DND-41 (cell line): ENCODE data around the gene FUBP3.

Source experiments
- ATAC-seq: fragments of 200-7000 bp; cut with Tn5 transposase; 3 replicates; pipeline ENCODE4 v1.9.1; 2021; ENCODE audit warnings: low read depth; ENCODE audit not compliant: insufficient read depth
- DNase-seq: peaks from one replicate; pipeline ENCODE4 v3.0.0-alpha.2; 2020
- H2AFZ ChIP-seq: 2 replicates; pipeline ENCODE4 v1.6.0; 2012; ENCODE audit warnings: low read depth, low read length
- H3K27ac ChIP-seq: 2 replicates; pipeline ENCODE4 v1.5.1; 2012; ENCODE audit warnings: low read length, inconsistent platforms
- H3K27me3 ChIP-seq: fragments of 200-600 bp; sonication (generic); 2 replicates; pipeline ENCODE4 v1.6.0; 2012; ENCODE audit warnings: low read length, mild to moderate bottlenecking, inconsistent platforms; ENCODE audit not compliant: insufficient read depth, poor library complexity
- H3K36me3 ChIP-seq: 2 replicates; pipeline ENCODE4 v1.5.1; 2012; ENCODE audit warnings: low read length, inconsistent platforms; ENCODE audit not compliant: insufficient read depth
- H3K4me1 ChIP-seq: 2 replicates; pipeline ENCODE4 v1.5.1; 2012; ENCODE audit warnings: mild to moderate bottlenecking, low read length; ENCODE audit not compliant: insufficient read depth
- H3K4me2 ChIP-seq: 2 replicates; pipeline ENCODE4 v1.6.0; 2012; ENCODE audit warnings: mild to moderate bottlenecking, moderate library complexity, low read length, inconsistent platforms; ENCODE audit not compliant: insufficient read depth
- H3K4me3 ChIP-seq, 2 experiments: fragments of 200-600 bp in 1 of 2; shearing (Covaris generic) in 1 of 2; 2 replicates each; pipeline ENCODE4 v1.5.1; 2012 to 2016; ENCODE audit warnings: inconsistent platforms in 2 of 2, low read length in 2 of 2, mild to moderate bottlenecking in 2 of 2, low read depth in 1 of 2, moderate library complexity in 1 of 2
- H3K79me2 ChIP-seq: 2 replicates; pipeline ENCODE4 v1.6.0; 2012; ENCODE audit warnings: low read length, inconsistent platforms; ENCODE audit not compliant: insufficient read depth
- H3K9ac ChIP-seq: 2 replicates; pipeline ENCODE4 v1.6.0; 2012; ENCODE audit warnings: low read depth, mild to moderate bottlenecking, inconsistent platforms, low read length, moderate library complexity
- H3K9me3 ChIP-seq: 2 replicates; pipeline ENCODE4 v1.5.1; 2012; ENCODE audit warnings: low read length, moderate library complexity, mild to moderate bottlenecking, inconsistent platforms; ENCODE audit not compliant: insufficient read depth, severe bottlenecking
- H4K20me1 ChIP-seq: 2 replicates; pipeline ENCODE4 v1.6.0; 2012; ENCODE audit warnings: low read length; ENCODE audit not compliant: insufficient read depth
- EZH2 ChIP-seq: IDR thresholded peaks from 3 replicates; pipeline ENCODE4 v1.6.1; 2012; ENCODE audit warnings: borderline replicate concordance, low read depth, mild to moderate bottlenecking, moderate library complexity, low read length, inconsistent platforms; ENCODE audit not compliant: severe bottlenecking
- TF ChIP-seq, protein P1 (sequence below): IDR thresholded peaks from 2 replicates; pipeline ENCODE4 v1.5.1; 2012; ENCODE audit warnings: borderline replicate concordance, low read length, moderate library complexity, mild to moderate bottlenecking; ENCODE audit not compliant: poor library complexity, severe bottlenecking; ENCODE audit errors: extremely low read depth

The FUBP3 gene

GRCh38 chr9:130666393-130667119 is 87.2 kb downstream of the FUBP3 start:
- Histone ChIP-seq H3K27ac (no peak overlapping the region), H4K20me1 (no peaks in the 10 kb centered on the region), H3K4me2 (no peak overlapping the region), H3K9me3 (no peaks in the 10 kb centered on the region), H3K79me2 (no peaks in the 10 kb centered on the region), H3K4me3 (no peak overlapping the region), H3K4me1 (no peaks in the 10 kb centered on the region), H2AFZ (no peak overlapping the region), H3K9ac (no peak overlapping the region), H3K36me3 (no peaks in the 10 kb centered on the region), H3K27me3 (no peaks in the 10 kb centered on the region)
- TF ChIP-seq, protein P1, sequence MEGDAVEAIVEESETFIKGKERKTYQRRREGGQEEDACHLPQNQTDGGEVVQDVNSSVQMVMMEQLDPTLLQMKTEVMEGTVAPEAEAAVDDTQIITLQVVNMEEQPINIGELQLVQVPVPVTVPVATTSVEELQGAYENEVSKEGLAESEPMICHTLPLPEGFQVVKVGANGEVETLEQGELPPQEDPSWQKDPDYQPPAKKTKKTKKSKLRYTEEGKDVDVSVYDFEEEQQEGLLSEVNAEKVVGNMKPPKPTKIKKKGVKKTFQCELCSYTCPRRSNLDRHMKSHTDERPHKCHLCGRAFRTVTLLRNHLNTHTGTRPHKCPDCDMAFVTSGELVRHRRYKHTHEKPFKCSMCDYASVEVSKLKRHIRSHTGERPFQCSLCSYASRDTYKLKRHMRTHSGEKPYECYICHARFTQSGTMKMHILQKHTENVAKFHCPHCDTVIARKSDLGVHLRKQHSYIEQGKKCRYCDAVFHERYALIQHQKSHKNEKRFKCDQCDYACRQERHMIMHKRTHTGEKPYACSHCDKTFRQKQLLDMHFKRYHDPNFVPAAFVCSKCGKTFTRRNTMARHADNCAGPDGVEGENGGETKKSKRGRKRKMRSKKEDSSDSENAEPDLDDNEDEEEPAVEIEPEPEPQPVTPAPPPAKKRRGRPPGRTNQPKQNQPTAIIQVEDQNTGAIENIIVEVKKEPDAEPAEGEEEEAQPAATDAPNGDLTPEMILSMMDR: no peak
- no peak for TF ChIP-seq EZH2
- ATAC-seq: no peak
- no peak for DNase-seq

DNA sequence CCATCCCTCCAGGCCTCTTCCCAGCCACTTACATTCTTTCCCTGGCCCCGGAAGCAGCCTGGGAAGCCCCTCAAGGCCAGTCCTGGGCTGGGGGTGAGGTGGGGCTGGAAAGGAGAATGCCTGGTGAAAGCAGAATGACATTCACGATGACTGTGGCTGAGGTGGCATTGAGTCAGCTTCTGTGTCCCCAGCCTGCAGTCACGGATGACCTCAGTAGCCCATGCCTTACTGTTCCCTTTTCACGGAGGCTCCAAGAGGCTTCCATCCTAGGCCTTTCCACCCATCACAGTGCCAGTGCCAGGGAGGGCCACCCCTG is 87.7 kb downstream of the FUBP3 start:
- Histone ChIP-seq H2AFZ (no peak overlapping the region), H3K36me3 (no peaks in the 10 kb centered on the region), H3K4me2 (no peak overlapping the region), H3K4me3 (no peak overlapping the region), H3K9me3 (no peaks in the 10 kb centered on the region), H3K9ac (no peak overlapping the region), H3K79me2 (no peaks in the 10 kb centered on the region), H4K20me1 (no peaks in the 10 kb centered on the region), H3K4me1 (no peaks in the 10 kb centered on the region), H3K27ac (no peak overlapping the region), H3K27me3 (no peaks in the 10 kb centered on the region)
- no peak for DNase-seq
- ATAC-seq: no peak
- TF ChIP-seq EZH2: no peak
- TF ChIP-seq, protein P1: no peak

DNA sequence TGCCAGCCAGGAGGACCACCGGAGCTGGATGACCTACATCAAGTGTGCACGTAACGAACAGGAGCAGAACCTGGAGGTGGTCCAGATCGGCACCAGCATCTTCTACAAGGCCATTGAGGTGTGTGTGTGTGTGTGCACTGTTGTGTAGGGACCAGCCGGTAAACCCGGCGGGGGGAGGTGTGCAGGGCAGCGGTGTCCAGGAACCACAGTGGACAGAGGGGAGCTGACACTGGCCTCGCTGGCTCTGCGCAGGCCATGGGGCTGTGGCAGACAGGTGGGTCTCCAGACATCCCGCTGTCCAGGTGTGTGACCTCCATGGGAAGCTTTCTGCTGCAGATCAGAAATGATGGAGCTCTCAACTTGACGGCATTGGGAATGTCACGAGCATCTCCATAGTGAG is 88.8 kb downstream of the FUBP3 start:
- Histone ChIP-seq H3K4me3 (no peak overlapping the region), H3K27ac (no peak overlapping the region), H3K9ac (no peak overlapping the region), H3K27me3 (no peaks in the 10 kb centered on the region), H3K36me3 (no peaks in the 10 kb centered on the region), H3K4me2 (no peak overlapping the region), H3K9me3 (no peaks in the 10 kb centered on the region), H2AFZ (no peak overlapping the region), H3K79me2 (no peaks in the 10 kb centered on the region), H3K4me1 (no peaks in the 10 kb centered on the region), H4K20me1 (no peaks in the 10 kb centered on the region)
- no peak for ATAC-seq
- no peak for DNase-seq
- TF ChIP-seq EZH2: no peak
- TF ChIP-seq, protein P1: no peak

DNA sequence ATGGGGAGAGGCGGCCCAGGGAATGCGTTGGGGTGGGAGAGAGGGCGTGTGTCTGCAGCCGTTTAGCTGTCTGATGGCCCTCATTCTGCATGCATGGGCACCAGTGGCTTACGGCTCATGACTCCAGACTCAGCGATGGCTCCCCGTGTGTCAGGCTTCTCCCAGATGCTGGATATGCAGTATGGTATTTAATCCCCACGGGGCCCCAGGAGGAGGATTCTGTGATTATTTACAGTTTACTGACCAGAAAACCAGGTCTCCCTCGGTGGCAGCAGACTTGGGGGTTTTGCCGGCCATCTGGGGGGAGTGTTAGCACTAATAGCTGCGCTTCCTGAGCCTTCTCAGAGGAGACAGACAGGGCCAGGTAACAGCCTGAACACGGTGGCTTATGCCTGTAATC is 89.3 kb downstream of the FUBP3 start:
- Histone ChIP-seq H2AFZ (no peak overlapping the region), H3K4me3 (no peak overlapping the region), H4K20me1 (no peaks in the 10 kb centered on the region), H3K79me2 (no peaks in the 10 kb centered on the region), H3K4me2 (no peak overlapping the region), H3K27ac (no peak overlapping the region), H3K36me3 (no peaks in the 10 kb centered on the region), H3K9ac (no peak overlapping the region), H3K9me3 (no peaks in the 10 kb centered on the region), H3K27me3 (no peaks in the 10 kb centered on the region), H3K4me1 (no peaks in the 10 kb centered on the region)
- DNase-seq: no peak
- no peak for ATAC-seq
- TF ChIP-seq, protein P1: no peak
- TF ChIP-seq EZH2: no peak
